K562 (cell line): ENCODE measurements around the gene STX1A.

ENCODE experiments used
- CBX2 ChIP-seq: fragments of 200-600 bp; sonication (generic); IDR thresholded peaks from one replicate; pipeline ENCODE4 v1.6.1; 2012; ENCODE audit warnings: mild to moderate bottlenecking, low read length, inconsistent platforms; ENCODE audit not compliant: insufficient read depth, poor library complexity, severe bottlenecking
- CEBPZ ChIP-seq: fragments of 150-350 bp; IDR thresholded peaks from 2 replicates; pipeline ENCODE4 v1.6.1; 2014; ENCODE audit warnings: low read depth, mild to moderate bottlenecking, low read length, borderline replicate concordance
- CTCF ChIP-seq, 3 experiments: IDR thresholded peaks in 2 of 3; conservative IDR thresholded peaks in 1 of 3; 2 replicates each; pipeline ENCODE4 v1.5.1; 2011 to 2012; ENCODE audit warnings: low read length in 3 of 3, mild to moderate bottlenecking in 3 of 3, control low read depth in 2 of 3, improper control_type of control experiment in 1 of 3, inconsistent platforms in 1 of 3, low read depth in 1 of 3, mixed read lengths in 1 of 3, moderate library complexity in 1 of 3; ENCODE audit not compliant: insufficient read depth in 2 of 3
- MEIS2 ChIP-seq: fragments of 450-650 bp; IDR thresholded peaks from 2 replicates; pipeline ENCODE4 v1.6.1; 2014; ENCODE audit warnings: mild to moderate bottlenecking; ENCODE audit not compliant: partially characterized antibody
- POLR2A ChIP-seq: fragments of 450-650 bp; conservative IDR thresholded peaks from 2 replicates; pipeline ENCODE4 v1.6.1; 2016
- ZNF253 ChIP-seq: fragments of 250-450 bp; sonication (Bioruptor Pico); conservative IDR thresholded peaks from 2 replicates; pipeline ENCODE4 v1.6.1; 2021; ENCODE audit warnings: mild to moderate bottlenecking
- ZNF354B ChIP-seq: fragments of 250-450 bp; sonication (Bioruptor Pico); IDR thresholded peaks from 2 replicates; pipeline ENCODE4 v1.4.0; 2020

DNA sequence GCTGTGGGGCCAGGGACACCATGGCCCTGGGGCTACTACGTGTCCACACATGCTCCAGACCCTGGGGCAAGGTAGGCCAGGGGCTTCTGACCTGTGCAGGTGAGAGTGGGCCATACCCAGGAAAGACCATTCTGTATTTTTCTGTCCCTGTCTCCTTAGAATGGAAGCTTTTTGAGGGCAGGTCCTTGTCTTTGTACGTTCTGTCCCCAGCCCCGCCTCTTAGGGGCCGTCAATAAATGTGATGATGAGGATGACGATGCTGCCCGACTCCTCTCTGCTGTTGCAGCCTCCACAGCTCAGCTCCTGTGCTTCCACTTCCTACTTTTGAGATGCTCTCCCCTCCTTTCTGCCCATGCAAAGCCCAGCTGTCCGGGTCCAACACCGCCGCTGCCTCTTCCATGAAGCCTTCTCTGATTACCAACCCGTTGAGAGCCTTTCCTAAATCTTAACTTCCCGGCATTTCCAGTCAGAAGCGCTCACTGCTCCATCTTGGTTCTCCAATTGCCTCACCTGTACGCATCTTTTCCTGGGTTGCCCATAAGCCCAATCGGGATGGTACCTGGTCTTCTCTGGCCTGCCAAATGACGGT, 47.5 kb downstream of the STX1A start:
- TF ChIP-seq CBX2 (no peak), MEIS2 (no peak), POLR2A (no peak), ZNF253 (CRISPR knock-in tag) (no peak), ZNF354B (CRISPR knock-in tag) (no peak), CTCF (IDR thresholded peaks at IDR 0.05 in 2 of 3, conservative IDR thresholded peaks at IDR 0.05 in 1 of 3; ENCODE audit: insufficient read depth in 2 of 3, low read depth in 1 of 3, low read length in 3 of 3) (no peak), CEBPZ (no peak)
